Measurements from ENCODE around the gene POLR1G. TPM values are rescaled to one million over a fixed set of nuclear protein-coding genes. Genes with fewer than 3 reads are reported as not detected.

The POLR1G gene
- total RNA-seq, 2 donors from 2014 or later = 2.2 to 9.9 TPM

DNA sequence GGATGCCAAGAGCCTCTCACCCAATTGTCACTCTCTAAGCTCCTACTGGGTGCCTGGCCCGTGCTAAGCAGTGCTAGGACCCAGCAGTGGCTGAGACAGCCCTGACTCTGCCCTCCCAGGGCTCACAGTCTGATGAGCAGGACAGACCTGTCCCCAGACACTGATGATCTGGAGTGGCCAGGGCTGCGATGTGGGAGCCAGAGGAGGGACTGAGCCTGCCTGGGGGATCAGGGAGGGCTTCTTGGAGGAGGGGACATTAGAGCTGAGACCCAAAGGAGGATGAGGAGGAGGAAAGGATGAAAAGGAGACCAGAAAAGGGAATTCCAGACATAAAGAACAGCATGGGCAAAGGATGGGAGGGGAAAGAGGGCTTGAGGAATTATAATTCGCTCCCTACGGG lies 10.7 kb downstream of the POLR1G start:
- H3K9me3 ChIP-seq = no peaks in the 10 kb centered on the region
- H3K27me3 ChIP-seq (replicated peaks; ENCODE audit: insufficient read depth) = no peaks in the 10 kb centered on the region
- peaks cover 44% of the 10 kb centered on the region for H3K36me3 ChIP-seq
- no peak overlapping the region for H3K4me3 ChIP-seq
- TF ChIP-seq, protein P1, sequence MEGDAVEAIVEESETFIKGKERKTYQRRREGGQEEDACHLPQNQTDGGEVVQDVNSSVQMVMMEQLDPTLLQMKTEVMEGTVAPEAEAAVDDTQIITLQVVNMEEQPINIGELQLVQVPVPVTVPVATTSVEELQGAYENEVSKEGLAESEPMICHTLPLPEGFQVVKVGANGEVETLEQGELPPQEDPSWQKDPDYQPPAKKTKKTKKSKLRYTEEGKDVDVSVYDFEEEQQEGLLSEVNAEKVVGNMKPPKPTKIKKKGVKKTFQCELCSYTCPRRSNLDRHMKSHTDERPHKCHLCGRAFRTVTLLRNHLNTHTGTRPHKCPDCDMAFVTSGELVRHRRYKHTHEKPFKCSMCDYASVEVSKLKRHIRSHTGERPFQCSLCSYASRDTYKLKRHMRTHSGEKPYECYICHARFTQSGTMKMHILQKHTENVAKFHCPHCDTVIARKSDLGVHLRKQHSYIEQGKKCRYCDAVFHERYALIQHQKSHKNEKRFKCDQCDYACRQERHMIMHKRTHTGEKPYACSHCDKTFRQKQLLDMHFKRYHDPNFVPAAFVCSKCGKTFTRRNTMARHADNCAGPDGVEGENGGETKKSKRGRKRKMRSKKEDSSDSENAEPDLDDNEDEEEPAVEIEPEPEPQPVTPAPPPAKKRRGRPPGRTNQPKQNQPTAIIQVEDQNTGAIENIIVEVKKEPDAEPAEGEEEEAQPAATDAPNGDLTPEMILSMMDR (IDR thresholded peaks at IDR 0.05) = no peak
- no peak for ATAC-seq (ENCODE audit: insufficient number of reproducible peaks, low FRiP score, low read depth)
- no peak for DNase-seq (ENCODE audit: low spot score)
- H3K4me1 ChIP-seq (ENCODE audit: control insufficient read depth in 1 of 2, low read depth in 2 of 2) = peaks cover 0 to 1% of the 10 kb centered on the region in 2 donors
- H3K27ac ChIP-seq = no peak overlapping the region

DNA sequence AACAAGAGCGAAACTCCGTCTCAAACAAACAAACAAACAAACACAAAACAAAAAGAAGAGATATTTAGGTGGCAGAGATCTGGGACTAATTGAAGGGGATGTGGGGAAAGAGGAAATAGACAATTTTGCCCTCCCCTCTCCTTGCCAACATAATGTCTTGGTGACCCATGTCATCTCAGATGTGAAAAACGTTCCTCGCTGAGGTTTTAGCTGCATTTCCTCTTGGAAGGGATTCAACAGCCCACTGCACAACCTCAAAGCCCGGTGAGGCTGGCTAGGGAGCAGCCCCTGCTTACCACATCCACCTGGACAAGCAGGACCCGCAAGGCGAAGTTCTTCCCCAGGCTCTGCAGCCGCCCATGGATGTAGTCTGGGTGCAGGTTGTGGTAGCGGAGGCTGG lies 12.4 kb downstream of the POLR1G start:
- DNase-seq (ENCODE audit: low spot score) = no peak
- no peak overlapping the region for H3K27ac ChIP-seq
- H3K4me3 ChIP-seq = no peak overlapping the region
- no peaks in the 10 kb centered on the region for H3K27me3 ChIP-seq (replicated peaks; ENCODE audit: insufficient read depth)
- H3K9me3 ChIP-seq = no peaks in the 10 kb centered on the region
- H3K36me3 ChIP-seq = peaks cover 29% of the 10 kb centered on the region
- no peak for ATAC-seq (ENCODE audit: insufficient number of reproducible peaks, low FRiP score, low read depth)
- H3K4me1 ChIP-seq (ENCODE audit: control insufficient read depth in 1 of 2, low read depth in 2 of 2) = peaks cover 5 to 12% of the 10 kb centered on the region in 2 donors
- TF ChIP-seq, protein P1 (IDR thresholded peaks at IDR 0.05) = no peak

DNA sequence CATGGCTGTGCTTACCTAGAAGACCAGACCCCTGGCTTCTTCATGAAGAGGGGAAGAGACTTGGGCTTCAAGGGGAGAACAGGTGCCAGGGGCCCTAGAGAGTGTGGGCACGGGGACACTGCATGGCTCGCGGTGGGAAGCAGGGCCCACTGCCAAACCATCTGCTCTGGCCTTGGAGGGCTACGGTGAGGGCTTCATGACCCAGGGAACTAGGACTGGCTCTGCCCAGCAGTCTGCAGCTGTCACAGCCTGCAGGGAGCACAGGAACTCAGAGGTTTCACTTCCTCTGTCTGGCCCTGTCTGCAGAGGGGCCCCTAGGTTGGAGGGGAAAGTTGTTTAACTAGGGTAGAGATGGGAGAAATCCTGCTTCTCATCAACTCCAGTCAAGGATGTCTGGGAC lies 13.0 kb downstream of the POLR1G start:
- peaks cover 24% of the 10 kb centered on the region for H3K36me3 ChIP-seq
- ATAC-seq (ENCODE audit: insufficient number of reproducible peaks, low FRiP score, low read depth) (no peak), DNase-seq (ENCODE audit: low spot score) (no peak)
- no peaks in the 10 kb centered on the region for H3K9me3 ChIP-seq
- H3K27me3 ChIP-seq (replicated peaks; ENCODE audit: insufficient read depth) = no peaks in the 10 kb centered on the region
- H3K4me1 ChIP-seq (ENCODE audit: control insufficient read depth in 1 of 2, low read depth in 2 of 2) = peaks cover 5 to 18% of the 10 kb centered on the region in 2 donors
- TF ChIP-seq, protein P1 (IDR thresholded peaks at IDR 0.05) = no peak
- no peak overlapping the region for H3K27ac ChIP-seq
- no peak overlapping the region for H3K4me3 ChIP-seq

DNA sequence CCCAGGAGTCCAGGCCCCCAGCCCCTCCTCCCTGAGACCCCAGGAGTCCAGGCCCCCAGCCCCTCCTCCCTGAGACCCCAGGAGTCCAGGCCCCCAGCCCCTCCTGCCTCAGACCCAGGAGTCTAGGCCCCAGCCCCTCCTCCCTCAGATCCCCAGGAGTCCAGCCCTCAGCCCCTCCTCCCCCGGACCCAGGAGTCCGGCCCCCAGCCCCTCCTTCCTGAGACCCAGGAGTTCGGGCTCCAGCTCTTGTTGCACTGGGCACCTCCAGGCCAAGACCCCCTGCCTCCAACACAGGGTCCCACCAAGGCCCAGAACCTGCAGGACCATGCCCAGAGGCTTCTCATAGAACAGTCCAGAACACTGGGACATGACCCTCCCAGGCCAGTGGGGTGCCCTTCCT lies 13.5 kb downstream of the POLR1G start:
- DNase-seq (ENCODE audit: low spot score) = no peak
- H3K27me3 ChIP-seq (replicated peaks; ENCODE audit: insufficient read depth) = no peaks in the 10 kb centered on the region
- peaks cover 23% of the 10 kb centered on the region for H3K36me3 ChIP-seq
- no peak overlapping the region for H3K4me3 ChIP-seq
- no peaks in the 10 kb centered on the region for H3K9me3 ChIP-seq
- H3K27ac ChIP-seq = no peak overlapping the region
- H3K4me1 ChIP-seq (ENCODE audit: control insufficient read depth in 1 of 2, low read depth in 2 of 2) = peaks cover 6 to 23% of the 10 kb centered on the region in 2 donors
- ATAC-seq (ENCODE audit: insufficient number of reproducible peaks, low FRiP score, low read depth) = no peak
- TF ChIP-seq, protein P1 (IDR thresholded peaks at IDR 0.05) = no peak

DNA sequence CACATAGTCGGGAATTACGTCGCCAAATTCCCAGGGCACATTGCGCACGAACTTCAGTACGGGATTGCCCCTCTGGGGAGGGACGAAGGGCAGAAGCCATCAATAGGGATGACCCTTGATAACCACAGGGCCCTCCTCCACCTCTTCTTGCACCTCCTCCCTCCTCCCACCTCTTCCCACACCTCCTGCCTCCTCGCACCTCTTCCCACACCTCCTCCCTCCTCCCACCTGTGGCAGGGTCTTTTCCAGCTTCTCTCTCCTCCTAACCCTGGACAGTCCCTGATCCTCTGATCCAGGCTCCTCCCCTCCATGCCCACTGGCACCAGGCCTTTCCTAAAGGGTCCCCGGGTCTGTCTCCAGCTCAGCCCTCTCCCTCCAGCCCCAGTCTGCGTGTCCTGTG lies 13.9 kb downstream of the POLR1G start:
- DNase-seq (ENCODE audit: low spot score) = no peak
- no peak overlapping the region for H3K4me3 ChIP-seq
- no peak for ATAC-seq (ENCODE audit: insufficient number of reproducible peaks, low FRiP score, low read depth)
- peaks cover 10 to 27% of the 10 kb centered on the region in 2 donors for H3K4me1 ChIP-seq (ENCODE audit: control insufficient read depth in 1 of 2, low read depth in 2 of 2)
- H3K27ac ChIP-seq = no peak overlapping the region
- H3K27me3 ChIP-seq (replicated peaks; ENCODE audit: insufficient read depth) = no peaks in the 10 kb centered on the region
- peaks cover 23% of the 10 kb centered on the region for H3K36me3 ChIP-seq
- TF ChIP-seq, protein P1 (IDR thresholded peaks at IDR 0.05) = no peak
- no peaks in the 10 kb centered on the region for H3K9me3 ChIP-seq

Data from thoracic aorta (tissue), 2 donors.